OCI-LY1 (cell line): ENCODE data around the gene HYI.

ENCODE experiments used
- H2AFZ ChIP-seq: fragments of 200-600 bp; sonication (generic), shearing (Covaris generic); 2 replicates; pipeline ENCODE4 v1.6.0; 2014; ENCODE audit warnings: antibody characterized with exemption, mild to moderate bottlenecking, low read length
- H3F3A ChIP-seq: fragments of 200-600 bp; sonication (generic), shearing (Covaris generic); 2 replicates; pipeline ENCODE4 v1.6.0; 2014; ENCODE audit warnings: mild to moderate bottlenecking, antibody characterized with exemption, low read length, moderate library complexity; ENCODE audit not compliant: insufficient read depth
- H3K27ac ChIP-seq: fragments of 200-600 bp; sonication (generic); 2 replicates; pipeline ENCODE4 v1.5.1; 2014; ENCODE audit warnings: low read length, mixed run types, mild to moderate bottlenecking, low read depth; ENCODE audit not compliant: poor library complexity, severe bottlenecking
- H3K27me3 ChIP-seq: fragments of 200-600 bp; sonication (generic); 2 replicates; pipeline ENCODE4 v1.6.0; 2014; ENCODE audit warnings: antibody characterized with exemption, mild to moderate bottlenecking, low read length, moderate library complexity; ENCODE audit not compliant: insufficient read depth
- H3K36me3 ChIP-seq: fragments of 200-600 bp; sonication (generic); 2 replicates; pipeline ENCODE4 v1.6.1; 2014; ENCODE audit warnings: mild to moderate bottlenecking, antibody characterized with exemption, low read length, moderate library complexity, mixed read lengths; ENCODE audit not compliant: insufficient read depth
- H3K4me1 ChIP-seq: fragments of 200-600 bp; sonication (generic); 2 replicates; pipeline ENCODE4 v1.5.1; 2014; ENCODE audit warnings: mild to moderate bottlenecking, low read length, moderate library complexity; ENCODE audit not compliant: insufficient read depth, severe bottlenecking
- H3K4me2 ChIP-seq: fragments of 200-600 bp; sonication (generic), shearing (Covaris generic); 2 replicates; pipeline ENCODE4 v1.6.1; 2014; ENCODE audit warnings: low read length
- H3K4me3 ChIP-seq: fragments of 200-600 bp; sonication (generic); 2 replicates; pipeline ENCODE4 v1.5.1; 2014; ENCODE audit warnings: low read length, low read depth, mild to moderate bottlenecking, mixed read lengths; ENCODE audit not compliant: poor library complexity, severe bottlenecking
- H3K79me2 ChIP-seq: fragments of 200-600 bp; shearing (Covaris generic); 2 replicates; pipeline ENCODE4 v1.6.1; 2016; ENCODE audit warnings: mixed run types, low read length, mixed read lengths; ENCODE audit not compliant: insufficient read depth
- H3K9ac ChIP-seq: fragments of 200-600 bp; sonication (generic), shearing (Covaris generic); 2 replicates; pipeline ENCODE4 v1.6.1; 2014; ENCODE audit warnings: mild to moderate bottlenecking, low read length, mixed read lengths
- H3K9me2 ChIP-seq: fragments of 200-600 bp; sonication (generic), shearing (Covaris generic); 2 replicates; pipeline ENCODE4 v1.6.1; 2014; ENCODE audit warnings: low read depth, mild to moderate bottlenecking, low read length, mixed read lengths
- H3K9me3 ChIP-seq: fragments of 200-600 bp; shearing (Covaris generic); 2 replicates; pipeline ENCODE4 v1.6.1; 2014; ENCODE audit warnings: low read length, mixed read lengths
- H4K20me1 ChIP-seq: fragments of 200-600 bp; sonication (generic), shearing (Covaris generic); 2 replicates; pipeline ENCODE4 v1.6.0; 2016; ENCODE audit warnings: mild to moderate bottlenecking, low read length; ENCODE audit not compliant: insufficient read depth
- CTCF ChIP-seq: fragments of 200-600 bp; sonication (generic), shearing (Covaris generic); IDR thresholded peaks from 2 replicates; pipeline ENCODE4 v1.5.1; 2017; ENCODE audit warnings: mild to moderate bottlenecking, antibody characterized with exemption, low read length, moderate library complexity, mixed read lengths
- EZH2 ChIP-seq: fragments of 200-600 bp; sonication (generic), shearing (Covaris generic); IDR thresholded peaks from 2 replicates; pipeline ENCODE4 v1.8.0; 2017; ENCODE audit warnings: borderline replicate concordance, mixed run types, mild to moderate bottlenecking, antibody characterized with exemption, low read length, moderate library complexity, mixed read lengths

The HYI gene

GRCh38 chr1:43468414-43468813, 14.7 kb upstream of the HYI start:
- no peaks in the 10 kb centered on the region for H3K79me2 ChIP-seq
- no peaks in the 10 kb centered on the region for H3K9me2 ChIP-seq
- H3K4me2 ChIP-seq, result no peak overlapping the region
- H3K27me3 ChIP-seq, result peaks cover 10% of the 10 kb centered on the region; the same call in 1 of the 2 replicates
- no peak overlapping the region for H2AFZ ChIP-seq
- no peaks in the 10 kb centered on the region for H4K20me1 ChIP-seq
- H3K36me3 ChIP-seq, result no peaks in the 10 kb centered on the region
- H3K9me3 ChIP-seq, result no peaks in the 10 kb centered on the region
- H3K9ac ChIP-seq, result no peak overlapping the region
- H3K4me3 ChIP-seq, result no peak overlapping the region
- H3K27ac ChIP-seq, result no peak overlapping the region
- TF ChIP-seq EZH2 (no peak), CTCF (no peak)
- H3K4me1 ChIP-seq, result no peaks in the 10 kb centered on the region
- H3F3A ChIP-seq, result no peaks in the 10 kb centered on the region

DNA sequence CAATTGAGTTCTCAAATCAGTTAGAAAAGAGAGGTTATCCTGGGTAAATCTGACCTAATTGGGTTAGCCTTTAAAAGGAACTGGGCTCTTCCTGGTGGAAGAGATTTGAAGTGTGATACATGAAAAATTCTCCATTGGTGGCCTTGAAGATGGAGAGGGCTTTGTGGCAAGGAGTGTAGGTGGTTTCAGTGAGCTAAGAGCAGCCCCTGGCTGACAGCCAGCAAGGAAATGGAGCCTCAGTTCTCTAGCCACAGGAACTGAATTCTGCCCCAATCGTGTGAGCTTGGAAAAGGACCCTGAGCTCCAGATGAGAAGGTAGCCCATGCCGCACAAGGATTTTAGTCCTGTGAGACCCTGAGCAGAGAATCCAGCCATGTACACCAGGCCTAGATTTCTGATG, 12.7 kb upstream of the HYI start:
- Histone ChIP-seq H2AFZ (no peak overlapping the region), H3K27ac (no peak overlapping the region), H3K79me2 (no peaks in the 10 kb centered on the region), H4K20me1 (no peaks in the 10 kb centered on the region), H3K4me2 (no peak overlapping the region), H3K4me1 (no peaks in the 10 kb centered on the region), H3K9me3 (no peaks in the 10 kb centered on the region), H3F3A (no peaks in the 10 kb centered on the region), H3K9ac (no peak overlapping the region), H3K9me2 (no peaks in the 10 kb centered on the region), H3K27me3 (peaks cover 10% of the 10 kb centered on the region; the same call in 1 of the 2 replicates), H3K36me3 (no peaks in the 10 kb centered on the region), H3K4me3 (no peak overlapping the region)
- no peak for TF ChIP-seq CTCF
- no peak for TF ChIP-seq EZH2

- H3K4me3 ChIP-seq, result no peak overlapping the region
- no peaks in the 10 kb centered on the region for H3K9me3 ChIP-seq
- H3K79me2 ChIP-seq, result no peaks in the 10 kb centered on the region
- TF ChIP-seq EZH2 (no peak), CTCF (no peak)
- H3K36me3 ChIP-seq, result no peaks in the 10 kb centered on the region
- H2AFZ ChIP-seq, result no peak overlapping the region
- H3F3A ChIP-seq, result no peaks in the 10 kb centered on the region
- H3K9ac ChIP-seq, result no peak overlapping the region
- no peaks in the 10 kb centered on the region for H3K9me2 ChIP-seq
- H3K27me3 ChIP-seq, result peaks cover 10% of the 10 kb centered on the region
- no peak overlapping the region for H3K27ac ChIP-seq
- no peaks in the 10 kb centered on the region for H4K20me1 ChIP-seq
- H3K4me2 ChIP-seq, result no peak overlapping the region
- no peaks in the 10 kb centered on the region for H3K4me1 ChIP-seq
Observed at GRCh38 chr1:43465505-43466067, 11.9 kb upstream of the HYI start.
